ENCODE data around the gene MCHR1. TPM values are rescaled to one million over a fixed set of nuclear protein-coding genes. Genes with fewer than 3 reads are reported as not detected.

MCHR1 gene
- total and polyA plus RNA-seq, 2 of the 13 experiments (the other 11 are each of a cell fraction or from before 2014, with no cell fraction given): 0.40 to 0.83 TPM

DNA sequence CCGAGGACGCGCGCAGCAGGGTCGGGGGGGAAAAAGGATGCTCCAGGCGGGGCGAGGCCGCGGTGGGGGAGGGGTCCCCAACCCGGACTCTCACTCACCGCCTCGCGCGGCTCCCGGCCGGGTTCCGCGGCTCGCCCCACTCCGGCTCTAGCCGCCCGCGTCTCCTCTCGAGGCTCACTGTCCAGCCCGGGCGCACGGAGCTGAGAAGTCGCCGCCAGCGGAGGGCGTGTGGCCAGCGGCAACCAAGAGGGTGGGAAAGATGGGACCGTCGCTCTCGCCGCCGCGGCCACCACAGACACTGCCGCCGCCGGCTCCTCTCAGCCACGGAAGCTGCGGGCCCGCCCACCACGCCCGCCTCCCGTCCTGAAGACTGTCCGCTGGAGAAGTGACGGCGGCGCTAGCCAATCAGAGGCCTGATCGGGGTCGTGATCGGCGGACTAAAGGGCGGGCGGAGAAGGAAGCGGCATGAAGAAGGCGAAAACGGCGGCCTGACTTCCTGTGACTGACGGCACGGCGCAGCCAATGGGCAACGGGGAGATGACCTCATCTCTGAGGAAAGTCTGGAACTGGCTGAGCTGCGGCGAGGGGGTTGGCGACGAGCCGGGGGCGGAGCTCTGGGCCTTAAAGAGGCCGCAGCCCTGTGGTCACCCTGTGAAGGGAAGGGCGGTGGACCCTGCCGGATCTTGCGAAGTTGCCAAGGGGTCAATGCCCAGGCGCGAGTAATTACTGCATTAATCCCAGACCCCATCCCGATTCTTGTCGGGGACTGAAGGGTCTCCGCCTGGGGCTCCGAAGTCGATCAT is 42.7 kb upstream of the MCHR1 start, which contains the start of gene MRTFA (continued):
- TF ChIP-seq EZH2 (conservative IDR thresholded peaks at IDR 0.05; ENCODE audit: low read depth, low read length): no peak
- TF ChIP-seq KDM1A (CRISPR knock-in tag; IDR thresholded peaks at IDR 0.05): no peak
- TF ChIP-seq, protein P1, sequence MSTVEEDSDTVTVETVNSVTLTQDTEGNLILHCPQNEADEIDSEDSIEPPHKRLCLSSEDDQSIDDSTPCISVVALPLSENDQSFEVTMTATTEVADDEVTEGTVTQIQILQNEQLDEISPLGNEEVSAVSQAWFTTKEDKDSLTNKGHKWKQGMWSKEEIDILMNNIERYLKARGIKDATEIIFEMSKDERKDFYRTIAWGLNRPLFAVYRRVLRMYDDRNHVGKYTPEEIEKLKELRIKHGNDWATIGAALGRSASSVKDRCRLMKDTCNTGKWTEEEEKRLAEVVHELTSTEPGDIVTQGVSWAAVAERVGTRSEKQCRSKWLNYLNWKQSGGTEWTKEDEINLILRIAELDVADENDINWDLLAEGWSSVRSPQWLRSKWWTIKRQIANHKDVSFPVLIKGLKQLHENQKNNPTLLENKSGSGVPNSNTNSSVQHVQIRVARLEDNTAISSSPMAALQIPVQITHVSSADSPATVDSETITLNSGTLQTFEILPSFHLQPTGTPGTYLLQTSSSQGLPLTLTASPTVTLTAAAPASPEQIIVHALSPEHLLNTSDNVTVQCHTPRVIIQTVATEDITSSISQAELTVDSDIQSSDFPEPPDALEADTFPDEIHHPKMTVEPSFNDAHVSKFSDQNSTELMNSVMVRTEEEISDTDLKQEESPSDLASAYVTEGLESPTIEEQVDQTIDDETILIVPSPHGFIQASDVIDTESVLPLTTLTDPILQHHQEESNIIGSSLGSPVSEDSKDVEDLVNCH (CRISPR knock-in tag; IDR thresholded peaks at IDR 0.05): no peak
- TF ChIP-seq ZNF557 (CRISPR knock-in tag; IDR thresholded peaks at IDR 0.05): no peak
- TF ChIP-seq ZSCAN9 (CRISPR knock-in tag; IDR thresholded peaks at IDR 0.05; ENCODE audit: borderline replicate concordance): peak; percentile 48; the same call in 1 of the 2 replicates
- no peak for TF ChIP-seq ZBTB42 (CRISPR knock-in tag; IDR thresholded peaks at IDR 0.05)
- no peak for TF ChIP-seq ZNF33A (CRISPR knock-in tag; IDR thresholded peaks at IDR 0.05; ENCODE audit: borderline replicate concordance)
- TF ChIP-seq SOX13 (IDR thresholded peaks at IDR 0.05): no peak
- no peak; a peak in 1 of 4 replicates for TF ChIP-seq SOX13 (CRISPR knock-in tag; conservative IDR thresholded peaks at IDR 0.05 in 1 of 2, IDR thresholded peaks at IDR 0.05 in 1 of 2)
- TF ChIP-seq ZKSCAN5 (CRISPR knock-in tag; IDR thresholded peaks at IDR 0.05): no peak
- TF ChIP-seq HNRNPUL1 (IDR thresholded peaks at IDR 0.05; ENCODE audit: low read depth, low read length): no peak
- no peak; the same call in 1 of the 2 replicates for TF ChIP-seq ZNF224 (CRISPR knock-in tag; IDR thresholded peaks at IDR 0.05)
- TF ChIP-seq DNMT3B (CRISPR knock-in tag; conservative IDR thresholded peaks at IDR 0.05): no peak; the same call in none of the 2 replicates
- TF ChIP-seq, protein P2, sequence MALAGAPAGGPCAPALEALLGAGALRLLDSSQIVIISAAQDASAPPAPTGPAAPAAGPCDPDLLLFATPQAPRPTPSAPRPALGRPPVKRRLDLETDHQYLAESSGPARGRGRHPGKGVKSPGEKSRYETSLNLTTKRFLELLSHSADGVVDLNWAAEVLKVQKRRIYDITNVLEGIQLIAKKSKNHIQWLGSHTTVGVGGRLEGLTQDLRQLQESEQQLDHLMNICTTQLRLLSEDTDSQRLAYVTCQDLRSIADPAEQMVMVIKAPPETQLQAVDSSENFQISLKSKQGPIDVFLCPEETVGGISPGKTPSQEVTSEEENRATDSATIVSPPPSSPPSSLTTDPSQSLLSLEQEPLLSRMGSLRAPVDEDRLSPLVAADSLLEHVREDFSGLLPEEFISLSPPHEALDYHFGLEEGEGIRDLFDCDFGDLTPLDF (CRISPR knock-in tag; IDR thresholded peaks at IDR 0.05): peak; percentile 82
- no peak for TF ChIP-seq FOXA1 (IDR thresholded peaks at IDR 0.05)
- no peak for TF ChIP-seq FOXA1 (CRISPR knock-in tag; IDR thresholded peaks at IDR 0.05)
- TF ChIP-seq ZNF678 (CRISPR knock-in tag; IDR thresholded peaks at IDR 0.05): no peak
- TF ChIP-seq MED8 (CRISPR knock-in tag; IDR thresholded peaks at IDR 0.05; ENCODE audit: insufficient replicate concordance): no peak
- peak; percentile 84 for TF ChIP-seq ZFY (CRISPR knock-in tag; IDR thresholded peaks at IDR 0.05)
- no peak for TF ChIP-seq ZFP62 (CRISPR knock-in tag; IDR thresholded peaks at IDR 0.05)
- no peak; the same call in 1 of the 2 replicates for TF ChIP-seq NR2F2 (IDR thresholded peaks at IDR 0.05; ENCODE audit: borderline replicate concordance, low read depth)
- TF ChIP-seq ZNF501 (CRISPR knock-in tag; IDR thresholded peaks at IDR 0.05): peak; percentile 81
- TF ChIP-seq NKX3-1 (CRISPR knock-in tag; IDR thresholded peaks at IDR 0.05): 0 out of 2 replicates have a peak, but pooled peaks have one; percentile 51
- peak; percentile 90 for TF ChIP-seq KMT2A (CRISPR knock-in tag; IDR thresholded peaks at IDR 0.05)
- TF ChIP-seq, protein P3, sequence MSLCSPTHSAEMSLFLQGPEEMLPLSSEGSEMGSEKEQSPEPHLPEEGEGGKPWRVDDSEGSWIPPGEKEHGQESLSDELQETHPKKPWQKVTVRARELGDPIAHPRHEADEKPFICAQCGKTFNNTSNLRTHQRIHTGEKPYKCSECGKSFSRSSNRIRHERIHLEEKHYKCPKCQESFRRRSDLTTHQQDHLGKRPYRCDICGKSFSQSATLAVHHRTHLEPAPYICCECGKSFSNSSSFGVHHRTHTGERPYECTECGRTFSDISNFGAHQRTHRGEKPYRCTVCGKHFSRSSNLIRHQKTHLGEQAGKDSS (CRISPR knock-in tag; IDR thresholded peaks at IDR 0.05; ENCODE audit: borderline replicate concordance, low read depth): no peak; the same call in 1 of the 2 replicates
- TF ChIP-seq ESRRA (CRISPR knock-in tag; IDR thresholded peaks at IDR 0.05; ENCODE audit: low read depth): 0 out of 2 replicates have a peak, but pooled peaks have one; percentile 27
- no peak; the same call in 1 of the 2 replicates for TF ChIP-seq SOX5 (CRISPR knock-in tag; IDR thresholded peaks at IDR 0.05; ENCODE audit: borderline replicate concordance)
- TF ChIP-seq ZNF549 (CRISPR knock-in tag; IDR thresholded peaks at IDR 0.05): no peak
- TF ChIP-seq MBNL3 (CRISPR knock-in tag; conservative IDR thresholded peaks at IDR 0.05): no peak

All from HepG2 (cell line).